ENCODE results near the gene FKBP5.
"Not testable (repeated sequence)": the region's sequence is repeated elsewhere in the genome, so short reads cannot be mapped to it uniquely, and the experiment has no call there.

The FKBP5 gene

DNA sequence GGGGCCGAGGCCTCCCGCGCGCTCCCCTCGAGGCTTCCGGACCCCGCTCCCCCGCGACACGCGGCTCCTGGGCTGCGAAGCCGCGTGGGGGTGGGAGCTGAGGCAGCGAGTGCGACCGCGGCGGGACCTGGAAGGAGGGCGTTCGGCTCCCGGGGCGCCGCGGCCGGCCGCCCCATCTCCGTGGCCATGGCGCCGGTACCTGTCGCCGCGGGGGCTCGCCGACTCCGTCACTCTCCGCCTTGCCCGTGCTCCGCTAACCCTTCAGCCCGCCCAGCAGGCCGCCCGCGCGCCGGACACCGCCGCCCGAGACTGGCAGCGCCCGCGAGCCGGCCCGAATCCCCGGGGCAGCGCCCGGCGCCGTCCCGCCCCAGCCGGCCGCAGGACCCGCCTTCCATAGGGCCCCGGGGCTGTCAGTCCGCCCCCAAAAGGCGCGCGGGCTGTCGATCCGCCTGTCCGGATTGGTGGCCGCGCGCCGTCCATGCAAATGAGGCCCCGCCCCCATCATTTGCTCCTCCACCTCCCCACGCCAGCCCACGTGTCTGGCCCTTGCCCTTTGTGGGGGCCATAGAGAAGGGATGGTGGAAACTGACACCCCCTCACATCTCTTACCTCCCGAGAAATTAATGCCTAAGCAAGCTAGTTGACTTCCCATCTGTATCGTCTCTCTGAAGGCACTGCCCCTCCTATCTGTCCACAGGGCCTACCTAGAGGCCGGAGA, at the start of gene FKBP5:
Gene FKBP5, minus strand, starts transcription at position 311 of the 718 bp plus-strand sequence. CDS start 46,091 bp downstream, outside the sequence.
- DNase-seq, result peak; percentile 96

DNA sequence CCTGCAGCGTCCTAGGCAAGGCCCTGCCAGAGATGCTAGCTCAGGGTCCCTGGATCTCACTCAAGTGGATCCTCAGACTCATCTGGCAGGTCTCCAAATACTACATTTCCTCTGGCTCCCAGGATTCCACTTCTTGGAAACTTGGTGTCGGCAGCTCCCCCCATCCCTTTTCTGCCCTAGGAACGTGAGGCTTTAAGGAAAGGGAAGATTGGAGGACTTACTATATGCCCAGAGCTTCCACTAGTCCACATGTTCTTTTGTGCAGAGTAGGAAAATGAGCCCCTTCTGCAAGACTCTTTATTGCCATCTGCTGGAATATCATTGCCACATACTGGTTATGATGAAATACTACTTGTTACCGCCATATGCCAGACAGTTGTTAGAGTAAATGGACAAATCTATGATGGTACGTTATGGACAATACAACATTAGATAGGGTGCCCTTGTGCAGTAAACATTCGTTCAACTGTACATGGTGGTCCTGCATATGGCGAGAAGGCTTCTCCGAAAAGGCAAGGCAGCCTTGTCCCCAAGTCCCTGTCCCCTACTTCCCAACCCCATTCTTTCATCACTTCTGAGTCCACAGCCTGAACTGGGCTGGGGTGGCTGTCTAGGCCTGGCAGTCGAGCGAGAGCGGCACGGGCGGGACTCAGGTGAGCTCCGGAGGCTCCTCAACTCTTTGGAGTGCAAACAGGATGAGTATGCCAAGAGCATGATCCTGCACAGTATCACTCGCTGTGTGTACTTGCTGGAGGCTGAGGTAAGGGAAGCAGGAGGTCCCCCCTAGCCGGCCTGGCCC, 48.9 kb upstream of the FKBP5 start:
- no peak for DNase-seq

DNA sequence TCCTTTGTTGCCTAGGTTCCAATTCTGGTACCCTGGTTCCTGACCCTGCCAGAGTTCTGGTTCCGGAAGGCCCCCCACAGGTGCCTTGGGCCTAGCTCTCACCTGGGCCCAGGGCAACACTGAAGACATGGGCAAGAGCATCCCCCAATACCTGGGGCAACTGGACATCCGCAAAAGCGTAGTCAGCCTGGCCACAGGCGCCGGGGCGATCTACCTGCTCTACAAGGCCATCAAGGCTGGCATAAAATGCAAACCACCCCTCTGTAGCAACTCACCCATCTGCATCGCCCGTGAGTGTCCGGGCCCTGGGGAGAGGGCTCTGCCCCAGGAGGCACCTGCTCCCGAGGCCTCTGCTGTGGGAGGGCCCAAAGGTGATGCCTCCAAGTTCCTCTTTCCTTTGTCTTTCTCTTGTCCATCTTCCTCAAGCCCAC, 48.3 kb upstream of the FKBP5 start, which contains the start of gene ARMC12:
Gene ARMC12, plus strand, starts transcription at position 51 of the 431 bp plus-strand sequence. Its CDS starts 77 bp downstream, at position 128.
- no peak for DNase-seq

DNA sequence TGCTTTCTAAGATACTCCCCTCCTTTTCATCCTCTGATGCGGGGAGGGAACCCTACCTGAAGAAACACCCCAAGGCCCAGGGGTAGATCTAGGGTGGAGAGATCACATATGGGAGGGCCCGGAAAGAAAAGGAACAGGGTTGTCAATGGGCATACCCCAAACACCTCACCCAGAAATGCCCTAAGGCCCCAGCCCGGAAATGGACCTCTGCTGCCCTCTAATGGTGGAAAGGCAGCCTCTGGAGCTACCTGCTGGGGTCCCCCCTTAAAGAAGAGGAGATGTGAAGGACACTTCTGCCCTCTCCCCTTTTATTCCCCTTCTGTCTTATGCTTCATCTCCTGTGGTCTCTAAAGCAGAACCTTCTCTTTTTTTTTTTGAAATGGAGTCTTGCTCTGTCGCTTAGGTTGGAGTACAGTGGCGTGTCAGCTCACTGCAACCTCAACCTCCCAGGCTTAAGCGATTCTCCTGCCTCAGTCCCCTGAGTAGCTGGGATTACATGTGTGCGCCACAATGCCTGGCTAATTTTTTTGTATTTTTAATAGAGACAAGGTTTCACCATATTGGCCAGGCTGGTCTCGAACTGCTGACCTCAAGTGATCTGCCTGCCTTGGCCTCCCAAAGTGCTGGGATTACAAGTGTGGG, 47.7 kb upstream of the FKBP5 start:
- DNase-seq, result peak; percentile 93

DNA sequence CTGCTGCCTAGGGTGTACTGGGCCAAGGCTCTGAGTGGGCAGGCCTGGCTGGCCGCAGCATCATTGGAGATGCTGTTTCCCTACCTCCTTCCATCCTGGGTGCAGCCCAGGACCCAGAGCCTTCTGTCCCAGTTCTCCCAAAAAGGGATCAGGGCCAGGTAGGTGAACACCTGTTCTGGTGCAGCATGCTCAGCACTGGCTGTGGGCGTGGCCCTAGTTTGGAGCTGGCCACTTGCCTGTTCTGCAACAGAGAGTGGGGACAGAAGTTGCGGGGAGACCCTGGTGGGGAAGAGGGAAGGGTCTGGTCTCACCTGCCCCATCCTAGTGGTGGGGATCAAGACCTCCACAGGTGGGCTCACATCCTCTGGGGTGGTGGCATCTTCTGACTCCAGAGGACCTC, 46.7 kb upstream of the FKBP5 start:
- no peak for DNase-seq

DNA sequence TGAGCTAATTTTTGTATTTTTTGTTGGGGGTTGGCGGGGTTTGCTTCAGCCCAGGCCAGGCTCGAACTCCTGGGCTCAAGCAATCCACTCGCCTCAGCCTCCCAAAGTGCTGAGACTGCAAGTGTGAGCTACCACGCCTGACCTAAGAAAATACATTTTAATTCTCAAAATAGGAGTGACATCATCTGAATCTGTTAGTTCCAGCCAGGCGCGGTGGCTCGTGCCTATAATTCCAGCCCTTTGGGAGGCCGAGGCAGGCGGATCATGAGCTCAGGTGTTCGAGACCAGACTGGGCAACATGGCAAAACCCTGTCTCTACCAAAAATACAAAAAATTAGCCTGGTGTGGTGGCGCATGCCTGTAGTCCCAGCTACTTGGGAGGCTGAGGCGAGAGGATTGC, 45.6 kb upstream of the FKBP5 start:
- DNase-seq, result not testable (repeated sequence)

DNA sequence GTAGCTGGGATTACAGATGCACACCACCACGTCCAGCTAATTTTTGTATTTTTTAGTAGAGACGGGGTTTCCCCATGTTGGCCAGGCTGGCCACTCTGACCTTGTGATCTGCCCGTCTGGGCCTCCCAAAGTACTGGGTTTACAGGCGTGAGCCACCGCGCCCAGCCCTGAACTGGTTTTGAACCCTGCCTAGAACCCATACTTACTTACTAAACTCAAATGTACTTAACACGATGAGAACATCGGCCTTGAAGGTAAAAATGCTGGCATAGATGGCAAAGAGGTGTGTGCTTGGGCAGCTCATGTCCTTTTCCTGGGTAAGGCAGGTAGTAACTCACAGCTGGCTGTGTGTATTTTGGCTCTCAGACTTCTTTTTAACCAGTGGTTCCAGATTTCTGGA, 44.9 kb upstream of the FKBP5 start:
- DNase-seq, result no peak

DNA sequence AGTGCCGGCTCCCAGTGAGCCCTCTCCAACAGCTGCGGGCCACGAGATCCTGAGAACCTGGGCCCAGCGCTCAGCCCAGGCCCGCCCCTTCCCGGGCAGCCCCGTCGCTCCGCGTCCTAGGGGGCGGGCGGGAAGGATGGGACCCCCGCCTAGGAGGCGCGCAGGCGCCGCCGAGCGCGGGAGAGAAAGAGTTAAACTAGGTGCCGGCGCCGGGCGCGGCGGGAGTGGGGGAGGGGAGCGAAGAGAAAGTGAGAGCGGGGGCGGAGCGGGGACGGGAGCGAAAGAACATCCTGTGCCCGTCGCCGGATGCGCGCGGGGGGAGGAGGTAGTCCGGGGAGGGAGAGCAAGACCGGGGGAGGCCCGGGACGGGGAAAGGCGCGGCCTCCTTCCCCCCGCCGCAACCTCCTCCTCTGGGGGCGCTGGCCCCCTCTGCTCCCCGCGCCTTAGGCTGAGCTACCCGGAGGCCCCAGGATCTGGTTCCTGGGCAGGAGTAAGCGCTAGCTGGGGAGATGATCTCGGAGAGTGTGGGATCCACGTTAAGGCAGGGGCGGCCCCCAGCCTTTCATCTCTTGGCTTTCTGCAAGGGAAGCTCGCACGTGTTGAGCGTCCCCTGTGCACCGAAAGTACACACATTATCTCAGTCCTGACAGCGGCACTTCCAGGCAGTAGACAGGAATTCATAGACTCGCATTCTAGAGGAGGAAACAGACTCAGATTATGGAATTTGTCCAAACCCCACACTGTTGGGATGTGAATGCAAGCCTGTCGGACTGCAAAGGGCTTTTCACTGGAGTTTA, 43.2 kb upstream of the FKBP5 start:
- peak; percentile 97 for DNase-seq

DNA sequence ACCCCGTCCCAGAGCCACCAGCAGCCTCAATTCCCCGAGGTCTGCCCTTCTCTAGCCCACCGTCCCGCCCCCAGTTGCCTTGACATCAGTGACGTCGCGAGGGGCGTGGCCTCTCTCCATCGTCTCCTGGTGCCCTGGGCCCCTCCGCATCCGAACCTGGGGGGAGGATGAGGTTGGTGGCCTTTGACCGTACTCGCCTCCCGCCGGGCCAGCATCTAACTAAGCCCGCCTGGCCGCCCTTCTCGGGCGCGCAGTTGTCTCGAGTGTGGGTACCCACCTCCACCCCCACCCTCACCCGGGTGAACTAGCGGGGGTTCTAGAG, 42.7 kb upstream of the FKBP5 start:
- peak; percentile 96 for DNase-seq

DNA sequence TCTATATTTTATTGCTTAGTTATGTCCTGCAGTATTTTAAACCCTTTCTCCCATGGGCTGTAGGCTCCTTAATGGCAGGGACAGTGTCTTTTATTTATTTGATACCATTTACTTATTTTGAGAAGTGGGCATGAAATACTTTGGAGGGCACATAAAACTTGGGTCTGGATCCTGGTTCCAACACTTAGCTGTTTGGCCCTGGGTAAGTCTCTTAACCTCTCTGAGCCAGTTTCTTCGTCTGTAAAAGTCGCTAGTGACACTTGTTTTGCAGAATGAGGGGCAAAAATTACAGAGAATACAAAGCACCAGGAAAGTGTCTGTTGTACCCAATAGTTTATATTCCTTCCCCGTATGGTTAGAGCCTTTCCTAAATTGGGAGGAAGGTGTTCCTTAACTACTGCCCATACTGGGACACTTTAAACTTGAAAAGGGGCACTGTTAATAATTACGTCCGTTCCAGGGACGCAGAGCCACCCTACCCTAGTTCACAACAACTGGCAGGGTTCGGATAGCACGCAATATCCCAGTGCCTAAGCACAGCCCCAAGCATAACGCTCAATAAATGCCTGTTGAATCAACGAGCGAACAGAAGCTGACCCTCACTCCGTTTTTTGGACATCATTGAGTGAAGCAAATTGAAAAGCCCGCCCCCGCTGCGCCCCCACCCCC, 42.2 kb upstream of the FKBP5 start:
- DNase-seq, result no peak

DNA sequence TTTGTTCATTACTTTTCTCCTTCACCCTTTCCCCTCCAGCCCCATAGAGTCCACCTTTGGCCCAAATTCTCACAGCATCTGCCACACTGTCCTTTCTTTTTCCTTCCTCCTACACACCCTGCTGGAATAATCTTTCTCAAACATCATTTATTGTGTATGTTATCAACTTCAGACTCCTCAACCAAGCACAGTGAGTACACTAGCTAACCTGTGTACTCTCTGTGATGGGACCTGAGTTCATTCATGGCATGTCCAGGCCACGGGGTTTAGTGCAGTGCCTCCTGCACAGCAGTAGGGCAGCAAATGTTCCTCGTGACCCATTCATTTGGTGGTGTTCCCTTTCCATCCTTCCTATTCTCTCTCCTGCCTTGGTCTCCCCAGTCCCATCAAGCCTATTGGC, 41.0 kb upstream of the FKBP5 start:
- DNase-seq, result no peak

DNA sequence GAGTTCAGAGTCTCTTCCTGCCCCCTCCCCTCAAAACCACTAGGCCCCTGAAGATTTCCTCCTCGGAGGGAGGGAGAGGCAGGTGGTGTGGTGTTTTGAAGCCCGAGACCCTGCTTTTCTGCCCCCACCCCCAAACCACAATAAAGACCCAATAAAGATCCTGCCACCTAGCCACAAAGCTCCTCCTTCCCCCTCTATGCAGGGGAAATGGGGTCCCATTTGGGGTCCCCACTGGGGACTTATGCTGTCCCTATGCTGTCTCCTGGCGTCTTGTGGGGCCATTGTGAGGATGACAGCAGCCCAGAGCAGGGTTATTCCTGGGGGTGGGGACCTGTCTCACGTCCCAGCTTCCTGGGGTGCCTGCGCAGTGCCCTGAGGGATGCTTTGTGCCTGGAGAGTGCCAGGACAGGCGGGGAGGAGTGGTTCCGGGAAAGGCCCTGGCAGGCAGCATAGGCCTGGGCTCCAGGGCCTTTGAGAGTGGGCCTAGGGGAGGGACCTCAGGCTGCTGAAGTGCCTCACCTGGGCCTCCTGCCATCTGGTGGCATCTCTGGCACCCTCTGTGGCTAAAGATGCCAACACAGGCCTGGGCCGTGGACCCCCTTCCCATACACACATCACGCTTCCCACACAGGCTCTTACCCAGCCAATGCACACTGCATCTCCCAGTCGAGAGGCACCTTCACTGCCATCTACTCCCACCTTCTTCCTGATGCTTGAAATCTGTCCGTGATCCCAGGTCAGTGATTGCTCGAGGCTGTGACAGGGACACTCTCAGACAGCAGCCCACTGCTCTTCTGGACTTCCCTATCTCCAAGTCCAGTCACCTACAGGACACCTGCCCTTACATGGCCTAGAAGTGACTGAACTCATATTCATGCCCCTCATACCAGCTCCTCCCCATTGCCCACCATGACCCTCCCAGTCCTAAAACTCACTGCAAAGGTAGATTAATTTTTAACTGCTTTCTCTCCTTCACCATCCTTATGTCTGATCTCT, 40.3 kb upstream of the FKBP5 start:
- DNase-seq, result peak; percentile 79

DNA sequence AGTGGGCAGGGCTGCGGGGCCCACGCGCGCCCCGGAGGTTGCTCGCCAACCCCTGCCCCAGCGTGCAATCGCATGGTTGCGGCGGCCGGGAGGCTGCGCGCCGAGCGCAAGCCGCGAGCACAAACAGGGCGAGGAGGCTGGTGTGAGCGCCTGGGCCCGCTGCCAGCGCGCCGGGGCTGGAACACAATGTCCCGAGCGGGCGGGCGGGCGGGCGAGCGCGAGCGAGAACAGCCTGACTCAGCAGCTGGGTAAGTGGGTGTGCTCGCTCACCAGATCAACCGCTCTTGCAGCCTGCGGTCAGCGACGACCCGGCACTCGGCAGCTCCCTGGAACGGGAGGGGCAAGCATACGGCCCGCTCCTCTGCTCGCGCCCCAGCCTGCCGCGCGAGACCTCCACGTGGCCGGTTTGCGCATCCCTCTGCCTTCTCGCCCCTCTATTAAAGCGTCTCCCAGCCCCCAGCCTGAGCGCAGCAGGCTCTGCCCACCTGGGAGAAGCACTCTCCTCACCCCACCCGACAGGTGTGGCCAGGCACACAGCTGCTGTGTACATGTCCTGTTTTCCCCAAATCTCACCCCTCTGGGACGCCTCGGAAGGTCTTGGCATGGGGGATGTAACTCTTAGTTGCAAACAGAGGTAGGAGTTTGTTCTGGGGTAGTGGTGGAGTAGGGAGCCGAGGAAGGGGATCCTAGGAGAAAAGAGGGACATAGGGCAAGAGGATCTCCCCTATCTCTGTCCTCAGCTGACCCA, 39.4 kb upstream of the FKBP5 start:
- peak; percentile 94 for DNase-seq

DNA sequence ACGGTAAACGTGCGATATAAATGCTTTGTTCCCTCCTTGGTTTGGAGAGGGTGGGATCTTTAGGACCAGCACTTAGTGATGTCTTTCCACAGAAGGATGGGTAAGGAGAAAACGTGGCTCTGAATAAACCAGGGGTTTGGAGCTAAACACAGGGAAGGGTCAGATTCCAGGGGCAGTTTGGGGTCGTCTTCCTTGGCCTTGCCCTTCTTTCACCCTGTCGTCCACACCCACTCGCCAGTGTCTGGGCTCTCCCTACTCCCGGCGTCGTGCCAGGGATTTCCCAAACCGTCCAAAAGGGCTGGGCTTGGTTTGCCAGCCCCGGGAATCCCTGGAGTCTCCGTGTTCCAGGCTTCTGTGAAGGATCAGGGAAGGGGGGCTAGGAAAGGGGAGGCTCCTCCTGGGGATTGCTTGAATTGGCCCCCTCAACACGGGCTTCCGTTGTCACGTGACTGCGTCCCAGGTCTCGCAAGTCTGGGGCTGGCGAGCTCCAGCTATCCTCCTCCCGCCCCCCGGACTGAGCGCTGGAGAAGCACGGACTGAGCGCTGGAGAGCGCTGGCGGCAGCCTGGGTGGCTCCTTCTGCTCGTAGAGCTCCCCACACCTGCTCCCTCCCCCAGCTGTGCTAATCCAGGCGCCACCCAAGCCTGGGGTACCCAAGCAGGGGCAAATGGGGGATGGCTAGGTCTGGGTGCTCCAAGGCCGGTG, 38.7 kb upstream of the FKBP5 start:
- DNase-seq, result no peak

DNA sequence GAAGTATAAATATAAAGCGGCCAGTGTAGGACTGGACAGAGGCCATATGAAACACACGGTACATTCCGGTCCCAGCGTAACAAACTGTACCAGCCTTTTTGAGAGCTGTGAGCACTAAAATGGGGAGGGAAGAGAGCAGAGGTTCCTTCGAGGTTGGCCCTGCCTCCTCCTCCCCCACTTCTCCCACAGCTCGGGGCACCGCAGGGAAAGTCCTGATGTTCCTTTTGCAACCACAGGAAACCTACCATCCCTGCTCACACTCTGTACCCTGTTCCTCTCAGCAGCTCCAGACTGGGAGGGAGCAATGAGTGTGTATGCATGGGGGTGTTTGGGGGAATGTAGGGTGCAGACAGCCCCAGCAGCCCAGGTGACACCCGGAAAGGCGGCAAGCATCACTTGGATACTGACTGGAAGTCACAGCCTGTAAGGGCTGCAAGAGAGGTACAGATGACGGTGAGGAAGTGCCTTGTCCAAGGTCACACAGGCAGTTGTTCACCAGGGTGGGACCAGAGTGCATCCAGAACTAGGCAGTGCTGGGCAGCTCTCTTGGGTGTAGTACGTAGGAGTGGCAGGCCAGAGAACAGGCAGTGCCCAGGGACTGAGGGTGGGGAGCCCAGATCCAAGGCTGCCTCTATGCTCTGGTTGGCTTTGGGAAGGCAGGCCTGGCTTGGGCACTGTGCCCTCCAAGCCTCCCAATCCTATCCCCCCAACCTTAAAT, 37.2 kb upstream of the FKBP5 start:
- peak; percentile 66 for DNase-seq

DNA sequence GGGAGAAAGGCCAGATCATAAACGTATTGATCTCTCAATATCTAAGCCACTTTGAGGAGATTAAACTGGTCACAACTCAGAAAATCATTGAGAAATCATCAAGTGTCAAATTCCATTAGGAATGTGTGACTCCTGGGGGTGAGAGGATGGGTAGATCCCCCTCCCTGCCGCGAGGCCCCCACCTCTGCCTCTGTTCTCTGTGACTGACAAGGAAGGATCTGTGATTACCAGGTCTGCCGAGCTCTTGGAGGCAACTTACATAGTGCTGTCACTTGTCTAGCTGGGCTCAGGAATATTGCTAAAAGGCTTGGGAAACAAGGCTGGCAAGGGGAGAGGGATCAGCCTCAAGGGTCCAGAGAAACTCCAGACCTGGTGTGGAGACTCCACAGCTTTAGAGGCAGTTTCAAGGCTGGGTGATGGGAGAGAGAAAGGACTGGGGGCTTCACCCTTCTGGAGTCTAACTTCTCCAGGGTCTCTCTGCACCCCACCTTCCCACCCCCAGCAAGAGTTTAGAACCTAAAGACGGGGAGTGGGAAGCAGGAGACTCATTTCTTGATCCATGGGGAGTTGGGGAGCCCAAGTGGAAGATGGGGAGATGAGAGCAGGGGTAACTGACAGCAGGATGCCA, 36.5 kb upstream of the FKBP5 start:
- no peak for DNase-seq

DNA sequence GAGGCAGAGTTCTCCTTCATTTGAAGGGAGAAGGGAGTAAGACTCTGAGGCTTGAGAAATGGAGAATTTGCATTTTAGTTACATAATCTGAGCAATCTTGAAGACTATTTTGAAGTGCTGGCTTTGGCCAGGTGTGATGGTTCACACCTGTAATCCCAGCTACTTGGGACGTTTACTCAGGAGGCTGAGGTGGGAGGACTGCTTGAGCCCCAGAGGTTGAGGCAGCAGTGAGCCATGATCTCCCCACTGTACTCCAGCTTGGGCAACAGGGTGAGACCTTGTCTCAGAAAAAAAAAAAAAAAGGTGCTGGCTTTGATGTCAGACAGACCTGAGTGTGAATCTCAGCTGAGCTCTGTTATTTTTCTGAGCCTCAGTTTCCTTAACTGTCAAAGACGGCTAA, 35.8 kb upstream of the FKBP5 start:
- DNase-seq, result no peak

DNA sequence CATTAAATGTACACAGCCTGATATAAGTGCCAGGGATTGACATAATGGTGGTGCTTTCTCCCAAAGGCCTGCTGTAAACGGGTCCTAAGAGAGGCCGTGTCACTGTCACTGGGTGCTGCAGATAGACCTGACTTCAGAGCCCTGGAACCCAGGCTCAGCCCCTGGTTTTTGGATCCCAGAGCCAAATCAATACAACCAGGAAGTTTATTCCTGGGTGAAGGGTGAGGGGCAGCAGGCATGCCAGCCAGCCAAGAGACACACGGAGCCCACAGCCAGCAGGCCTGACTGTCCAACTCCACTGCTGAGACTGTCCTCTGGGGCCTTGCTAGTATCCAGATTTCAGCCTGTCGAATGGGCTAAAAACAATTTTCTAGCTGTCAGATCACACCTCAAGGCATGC, 35.3 kb upstream of the FKBP5 start:
- DNase-seq, result no peak

DNA sequence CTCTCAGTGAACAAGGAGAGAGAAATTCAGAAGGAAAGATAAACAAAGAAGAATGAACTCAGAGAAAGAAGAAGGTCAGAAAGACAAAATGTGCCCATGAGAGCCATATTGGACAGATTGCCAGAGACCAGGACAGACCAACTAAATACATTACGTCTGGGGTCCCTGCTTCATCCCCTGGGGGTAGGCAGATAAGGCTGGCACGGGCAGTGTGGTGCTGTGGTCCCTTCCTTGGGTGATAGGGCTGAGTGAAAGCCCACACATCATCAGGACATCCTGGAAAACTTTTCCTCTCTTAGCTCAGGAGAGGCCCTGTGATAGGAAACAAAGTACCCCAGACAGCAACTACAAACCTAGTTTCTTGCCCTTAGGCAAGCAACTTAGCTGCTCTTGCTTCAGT, 34.9 kb upstream of the FKBP5 start:
- no peak for DNase-seq

Data from activated effector memory CD4-positive, alpha-beta T cell treated with anti-CD3 and anti-CD28 coated beads, Interleukin-2, amount 50 U/mL, for 16 hours (primary cell).